ENCODE measurements around the gene GPM6B.
"Not testable (repeated sequence)": the region's sequence is repeated elsewhere in the genome, so short reads cannot be mapped to it uniquely, and the experiment has no call there.

GPM6B gene

GRCh38 chrX:13733506-13733905 is 83.4 kb downstream of the GPM6B start:
- in situ Hi-C loops (cut with MboI; ENCODE audit: low sequenced_read_pairs) = no loop called here

- in situ Hi-C loops (cut with MboI; ENCODE audit: low sequenced_read_pairs) = no loop called here
These were observed 84.4 kb downstream of the GPM6B start for GRCh38 chrX:13732246-13733067.

- in situ Hi-C loops (cut with MboI; ENCODE audit: low sequenced_read_pairs) = not testable (repeated sequence)
These were observed 86.4 kb downstream of the GPM6B start for GRCh38 chrX:13730523-13730922.

GRCh38 chrX:13726583-13726982 is 90.3 kb downstream of the GPM6B start:
- in situ Hi-C loops (cut with MboI; ENCODE audit: low sequenced_read_pairs) = not testable (repeated sequence)

DNA sequence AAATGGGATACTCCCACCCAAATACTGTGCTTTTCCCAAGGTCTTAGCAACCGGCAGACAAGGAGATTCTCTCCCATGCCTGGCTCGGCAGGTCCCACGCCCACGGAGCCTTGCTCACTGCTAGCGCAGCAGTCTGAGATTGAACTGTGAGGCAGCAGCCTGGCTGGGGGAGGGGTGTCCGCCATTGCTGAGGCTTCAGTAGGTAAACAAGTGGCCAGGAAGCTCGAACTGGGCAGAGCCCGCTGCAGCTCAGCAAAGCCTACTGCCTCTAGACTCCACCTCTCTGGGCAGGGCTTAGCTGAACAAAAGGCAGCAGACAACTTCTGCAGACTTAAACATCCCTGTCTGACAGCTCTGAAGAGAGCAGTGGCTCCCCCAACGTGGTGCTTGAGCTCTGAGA is 92.0 kb downstream of the GPM6B start:
- in situ Hi-C loops (cut with MboI; ENCODE audit: low sequenced_read_pairs) = not testable (repeated sequence)

DNA sequence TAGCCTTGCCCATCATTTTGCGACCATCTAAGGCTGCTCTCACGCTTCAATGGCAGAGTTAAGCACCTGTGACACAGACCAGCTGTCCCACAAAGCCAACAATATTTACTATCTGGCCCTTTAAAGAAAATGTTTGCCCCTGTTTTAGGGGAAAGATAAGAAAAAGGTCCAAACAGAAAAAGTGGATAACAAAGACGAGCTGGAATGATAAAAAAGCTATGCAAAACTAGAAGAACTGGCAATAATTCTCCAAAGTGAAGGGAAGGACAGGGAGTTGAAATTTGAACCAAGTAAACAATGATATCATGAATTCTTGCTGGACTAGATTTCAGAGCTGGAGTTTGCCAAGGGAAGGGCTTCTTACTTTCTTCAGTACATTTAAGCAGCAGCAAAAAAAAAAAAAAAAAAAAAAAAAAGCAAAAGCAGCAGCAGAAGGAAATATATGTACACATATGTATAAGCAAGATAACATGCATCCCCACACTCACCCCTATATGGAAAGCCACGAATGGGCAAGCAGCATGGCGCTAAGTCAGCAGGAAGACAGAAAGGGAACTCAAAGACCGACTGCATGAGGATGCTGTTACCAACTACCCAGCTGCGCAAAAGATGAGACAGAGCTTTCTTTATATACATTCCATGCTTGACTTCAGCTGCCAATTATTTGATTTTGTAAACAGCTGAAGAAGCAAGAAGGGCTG is 94.9 kb downstream of the GPM6B start:
- in situ Hi-C loops (cut with MboI; ENCODE audit: low sequenced_read_pairs) = no loop called here

DNA sequence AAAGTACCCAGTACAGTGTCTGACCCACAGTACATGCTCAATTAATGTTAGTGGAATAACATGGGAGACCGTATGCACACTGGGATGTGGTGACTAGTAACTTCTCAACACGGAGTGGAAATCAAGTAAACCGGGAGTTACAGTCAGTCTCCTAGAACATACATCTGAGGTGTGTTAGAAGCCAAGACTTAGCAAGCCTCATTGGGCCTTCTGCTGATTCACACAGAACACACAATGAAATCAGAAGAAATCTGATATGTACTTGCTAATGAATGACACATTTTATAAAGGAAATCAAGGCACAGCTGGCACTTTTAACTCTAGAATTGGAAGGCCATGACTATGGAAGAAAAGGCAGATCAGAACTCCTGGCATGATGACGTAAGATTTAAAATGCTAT is 95.5 kb downstream of the GPM6B start:
- in situ Hi-C loops (cut with MboI; ENCODE audit: low sequenced_read_pairs) = no loop called here

Measured in HL-60/S4 treated with phorbol 12-myristate 13-acetate at 8.2 ng/mL for 4 days and 3 days (cell line).